OCI-LY7 (cell line): Measurements from ENCODE around the gene CARD10.

Experiments used
- CTCF ChIP-seq: fragments of 200-600 bp; sonication (generic); conservative IDR thresholded peaks from 2 replicates; pipeline ENCODE4 v1.5.1; 2014; ENCODE audit warnings: mild to moderate bottlenecking, antibody characterized with exemption, low read length, moderate library complexity, mixed read lengths
- EZH2phosphoT487 ChIP-seq: fragments of 200-600 bp; sonication (generic); IDR thresholded peaks from 2 replicates; pipeline ENCODE4 v1.6.1; 2018; ENCODE audit warnings: low read depth, borderline replicate concordance, mild to moderate bottlenecking, mixed run types, antibody characterized with exemption, low read length, moderate library complexity, mixed read lengths

- TF ChIP-seq CTCF (no peak), EZH2phosphoT487 (no peak)
These were observed 10.7 kb downstream of the CARD10 start for GRCh38 chr22:37508431-37508992.
